ENCODE data around the gene ARPC5.

The ARPC5 gene

GRCh38 chr1:183609759-183610452, 25.7 kb downstream of the ARPC5 start:
- DNase-seq, result no peak

- DNase-seq, result no peak
Measured at GRCh38 chr1:183609313-183609712, 26.3 kb downstream of the ARPC5 start.

GRCh38 chr1:183607322-183607980, 28.1 kb downstream of the ARPC5 start:
- no peak for DNase-seq

- no peak for DNase-seq
Measured at GRCh38 chr1:183605904-183606303, 29.7 kb downstream of the ARPC5 start.

- no peak for DNase-seq
Measured at GRCh38 chr1:183604815-183605214, 30.8 kb downstream of the ARPC5 start.

- no peak for DNase-seq
Measured at GRCh38 chr1:183604038-183604808, 31.4 kb downstream of the ARPC5 start.

GRCh38 chr1:183602510-183602909, 33.1 kb downstream of the ARPC5 start:
- DNase-seq, result no peak

GRCh38 chr1:183600634-183601033, 34.9 kb downstream of the ARPC5 start:
- no peak for DNase-seq

GRCh38 chr1:183600136-183600535, 35.4 kb downstream of the ARPC5 start:
- no peak for DNase-seq

- no peak for DNase-seq
Measured at GRCh38 chr1:183598386-183598785, 37.2 kb downstream of the ARPC5 start.

GRCh38 chr1:183597656-183598347, 37.8 kb downstream of the ARPC5 start:
- DNase-seq, result no peak

- DNase-seq, result no peak
Measured at GRCh38 chr1:183596500-183596899, 39.1 kb downstream of the ARPC5 start.

GRCh38 chr1:183595537-183595936, 40.0 kb downstream of the ARPC5 start:
- no peak for DNase-seq

GRCh38 chr1:183593356-183593755, 42.2 kb downstream of the ARPC5 start:
- DNase-seq, result no peak

- DNase-seq, result no peak
Measured at GRCh38 chr1:183592733-183593132, 42.9 kb downstream of the ARPC5 start.

- DNase-seq, result no peak
Measured at GRCh38 chr1:183590244-183591191, 45.1 kb downstream of the ARPC5 start, which contains the start of gene NCF2. TSS of gene NCF2 (minus strand) at chr1:183590459. CDS start at chr1:183590329, 130 bp downstream.

GRCh38 chr1:183589874-183590243, 45.7 kb downstream of the ARPC5 start:
- DNase-seq, result no peak

GRCh38 chr1:183589384-183589783, 46.2 kb downstream of the ARPC5 start:
- DNase-seq, result no peak

- DNase-seq, result no peak
Measured at GRCh38 chr1:183588827-183589226, 46.8 kb downstream of the ARPC5 start.

- DNase-seq, result no peak
Measured at GRCh38 chr1:183586926-183587325, 48.7 kb downstream of the ARPC5 start.

GRCh38 chr1:183586455-183586854, 49.1 kb downstream of the ARPC5 start:
- DNase-seq, result no peak

GRCh38 chr1:183585038-183585437, 50.5 kb downstream of the ARPC5 start:
- no peak for DNase-seq
